HG03066 (cell line): ENCODE measurements around the gene APLP1.
"Not testable (repeated sequence)": the region's sequence is repeated elsewhere in the genome, so short reads cannot be mapped to it uniquely, and the experiment has no call there.

Experiments
- ATAC-seq: cut with Tn5 transposase; IDR thresholded peaks from one replicate; pipeline ENCODE4 v1.9.1; 2021; ENCODE audit warnings: low read depth; ENCODE audit not compliant: unreplicated experiment

Gene APLP1

DNA sequence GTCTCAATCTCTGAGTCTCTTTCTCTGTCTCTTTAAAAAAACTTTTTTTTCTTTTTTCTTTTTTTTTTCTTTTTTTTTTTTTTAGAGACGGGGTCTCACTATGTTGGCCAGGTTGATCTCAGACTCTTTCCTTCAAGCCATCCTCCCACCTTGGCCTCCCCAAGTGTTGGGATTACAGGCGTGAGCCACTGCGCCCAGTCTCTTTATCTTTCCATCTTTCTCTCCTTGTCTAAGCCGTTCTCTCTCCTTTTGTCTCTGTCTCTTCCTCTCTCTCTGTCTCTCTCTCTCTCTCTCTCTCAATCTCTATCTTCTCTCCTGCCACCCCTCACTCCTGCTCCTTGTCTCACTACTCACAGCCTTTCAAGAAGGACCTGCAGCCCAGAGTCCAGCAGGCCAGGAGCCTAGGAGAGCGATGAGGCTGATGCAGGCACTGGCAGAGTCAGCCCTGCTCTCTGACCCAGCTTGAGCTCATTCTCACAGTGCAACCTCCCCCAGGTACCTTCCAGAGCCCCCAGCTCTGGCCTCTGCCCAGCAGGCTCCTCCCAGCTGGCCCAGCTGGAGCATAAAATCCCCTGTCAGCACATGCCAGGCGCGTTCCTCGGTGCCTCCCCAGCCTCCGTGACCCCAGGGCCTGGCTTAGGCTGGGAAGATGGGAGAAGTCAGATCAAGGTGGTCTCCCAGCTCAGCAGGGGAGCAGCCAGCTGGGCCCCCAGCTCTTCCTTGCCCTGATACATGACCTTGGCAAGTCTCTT, 16.2 kb upstream of the APLP1 start, which contains the start of gene NPHS1:
TSS of gene NPHS1 (minus strand) at position 476 of the 752 bp plus-strand sequence. CDS start 667 bp downstream, outside the sequence.
- ATAC-seq, result no peak

GRCh38 chr19:35853038-35853756, 15.2 kb upstream of the APLP1 start:
- no peak for ATAC-seq

GRCh38 chr19:35856546-35857149, 11.7 kb upstream of the APLP1 start, which contains the start of gene KIRREL2:
TSS of gene KIRREL2 (plus strand) at chr19:35856911. CDS start at chr19:35857120, 209 bp downstream.
- ATAC-seq, result no peak

- ATAC-seq, result no peak
Observed at GRCh38 chr19:35858311-35858710, 10.1 kb upstream of the APLP1 start.

- no peak for ATAC-seq
Observed at GRCh38 chr19:35859414-35859813, 9.0 kb upstream of the APLP1 start.

GRCh38 chr19:35860436-35860817, 7.9 kb upstream of the APLP1 start:
- no peak for ATAC-seq

- ATAC-seq, result no peak
Observed at GRCh38 chr19:35860818-35861639, 7.3 kb upstream of the APLP1 start.

GRCh38 chr19:35861640-35862160, 6.7 kb upstream of the APLP1 start:
- no peak for ATAC-seq

- no peak for ATAC-seq
Observed at GRCh38 chr19:35862528-35862927, 5.8 kb upstream of the APLP1 start.

DNA sequence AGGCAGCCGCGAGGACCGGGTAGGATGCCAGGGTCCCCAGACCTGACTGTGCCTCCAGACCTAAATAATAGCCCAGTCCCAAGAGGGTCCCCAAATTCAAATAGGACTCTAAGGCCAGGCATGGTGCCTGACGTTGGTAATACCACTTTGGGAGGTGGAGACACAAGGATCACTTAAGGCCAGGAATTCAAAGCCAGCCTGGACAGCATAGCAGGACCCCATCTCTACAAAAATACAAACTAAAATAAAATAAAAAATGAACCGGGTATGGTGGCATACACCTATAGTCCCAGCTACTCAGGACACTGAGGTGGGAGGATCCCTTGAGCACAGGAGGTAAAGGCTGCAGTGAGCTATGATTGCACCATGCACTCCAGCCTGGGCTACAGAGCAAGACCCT, 5.4 kb upstream of the APLP1 start:
- ATAC-seq, result no peak

DNA sequence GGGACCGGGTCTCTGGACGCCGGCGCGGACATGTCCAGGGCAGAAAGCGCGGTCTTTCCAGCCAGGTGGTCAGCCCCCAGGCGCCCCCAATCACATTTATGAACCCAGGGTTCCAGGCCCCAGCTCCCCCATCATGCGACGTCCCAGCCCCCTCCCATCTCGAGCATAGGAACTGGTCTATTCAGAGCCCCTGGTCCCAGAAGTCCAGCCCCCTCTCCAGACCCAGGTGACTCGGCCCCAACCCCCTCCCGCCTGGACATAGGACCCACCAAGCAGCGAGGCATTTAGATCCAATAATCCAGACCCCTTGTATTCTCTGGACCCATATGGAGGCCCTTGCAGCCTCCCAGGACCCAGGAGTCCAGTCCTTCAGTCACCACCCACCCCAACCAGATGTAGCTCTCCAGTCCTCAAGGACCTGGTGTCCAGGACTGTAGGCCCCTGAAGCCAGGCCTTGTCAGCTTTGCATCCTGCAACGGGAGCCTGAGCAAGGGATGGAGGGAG, 501 bp downstream of the APLP1 start:
- no peak for ATAC-seq

DNA sequence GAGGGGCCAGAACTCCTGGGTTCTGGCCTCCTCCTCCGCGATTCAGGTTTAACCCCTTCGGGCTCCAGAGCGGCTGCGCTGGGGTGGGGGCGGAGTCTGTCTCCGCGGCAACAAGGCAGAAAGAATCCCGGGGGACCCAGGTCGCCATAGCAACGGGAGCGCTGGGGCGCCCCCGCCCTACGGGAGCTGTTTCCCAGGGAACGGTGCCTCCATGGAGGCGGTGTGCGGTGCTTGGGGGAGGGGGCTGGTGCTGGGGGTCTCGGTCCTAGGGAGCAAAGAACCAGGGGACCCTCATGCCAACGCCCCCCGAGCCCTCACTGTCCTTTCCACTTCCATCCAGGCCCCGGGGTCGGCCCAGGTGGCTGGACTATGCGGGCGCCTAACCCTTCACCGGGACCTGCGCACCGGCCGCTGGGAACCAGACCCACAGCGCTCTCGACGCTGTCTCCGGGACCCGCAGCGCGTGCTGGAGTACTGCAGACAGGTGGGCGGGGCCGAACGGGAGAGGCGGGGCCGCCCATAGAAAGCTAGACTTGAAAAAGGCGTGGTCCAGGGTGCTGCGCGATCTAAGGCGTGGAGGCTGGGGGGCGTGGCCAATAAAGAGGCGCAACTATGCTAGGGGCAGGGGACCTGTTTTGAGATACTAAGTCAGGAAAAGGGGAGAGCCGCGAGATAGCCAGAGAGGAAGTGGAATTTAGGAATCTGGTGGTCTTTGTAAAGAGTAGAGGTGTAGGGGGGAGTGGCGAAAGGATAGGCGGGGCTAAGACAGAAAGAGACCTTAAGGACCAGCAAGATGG, 1.2 kb downstream of the APLP1 start:
- no peak for ATAC-seq

DNA sequence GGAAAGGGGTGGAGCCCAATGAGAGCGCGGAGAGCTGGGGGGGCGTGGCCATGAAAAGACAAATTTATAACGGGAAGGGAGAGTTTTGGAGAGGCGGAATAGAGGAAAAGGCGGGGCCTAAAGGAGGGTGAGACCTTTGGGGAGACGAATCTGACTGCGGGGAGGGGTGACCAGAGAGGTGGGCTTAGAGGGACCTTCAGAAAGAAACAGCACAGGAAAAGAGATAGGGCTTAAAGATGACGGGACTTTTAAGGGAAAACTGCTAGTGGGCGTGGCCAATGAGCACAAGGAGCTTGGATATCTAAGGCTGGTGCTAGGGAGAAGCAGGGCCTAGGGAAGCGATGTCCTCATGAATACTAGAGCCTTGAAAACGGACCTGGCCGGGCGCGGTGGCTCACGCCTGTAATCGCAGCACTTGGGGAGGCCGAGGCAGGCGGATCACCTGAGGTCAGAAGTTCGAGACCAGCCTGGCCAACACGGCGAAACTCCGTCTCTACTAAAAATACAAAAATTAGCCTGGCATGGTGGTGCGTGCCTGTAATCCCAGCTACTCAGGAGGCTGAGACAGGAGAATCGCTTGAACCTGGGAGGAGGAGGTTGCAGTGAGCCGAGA, 1.9 kb downstream of the APLP1 start:
- ATAC-seq, result not testable (repeated sequence)

DNA sequence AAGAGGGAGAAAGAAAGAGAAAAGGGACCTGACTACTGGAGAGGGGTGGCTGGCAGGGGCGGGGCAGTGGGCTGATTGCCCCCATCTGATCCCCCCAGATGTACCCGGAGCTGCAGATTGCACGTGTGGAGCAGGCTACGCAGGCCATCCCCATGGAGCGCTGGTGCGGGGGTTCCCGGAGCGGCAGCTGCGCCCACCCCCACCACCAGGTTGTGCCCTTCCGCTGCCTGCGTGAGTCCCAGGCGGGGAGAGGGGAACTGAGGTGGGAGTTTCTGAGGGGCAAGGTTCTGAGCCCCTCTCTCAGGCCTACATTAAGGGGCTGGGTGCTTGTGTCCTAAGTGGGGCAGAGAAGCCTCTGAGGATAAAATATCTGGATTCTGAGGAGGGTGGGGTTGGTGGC, 2.4 kb downstream of the APLP1 start:
- ATAC-seq, result no peak

DNA sequence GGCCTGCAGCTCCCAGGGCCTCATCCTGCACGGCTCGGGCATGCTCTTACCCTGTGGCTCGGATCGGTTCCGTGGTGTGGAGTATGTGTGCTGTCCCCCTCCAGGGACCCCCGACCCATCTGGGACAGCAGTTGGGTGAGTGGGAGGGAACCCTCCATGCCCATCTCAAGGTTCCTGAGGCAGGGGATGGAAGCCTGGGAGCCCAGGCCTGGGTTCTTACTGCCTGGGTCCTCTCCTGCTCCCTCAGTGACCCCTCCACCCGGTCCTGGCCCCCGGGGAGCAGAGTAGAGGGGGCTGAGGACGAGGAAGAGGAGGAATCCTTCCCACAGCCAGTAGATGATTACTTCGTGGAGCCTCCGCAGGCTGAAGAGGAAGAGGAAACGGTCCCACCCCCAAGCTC, 3.2 kb downstream of the APLP1 start:
- no peak for ATAC-seq

DNA sequence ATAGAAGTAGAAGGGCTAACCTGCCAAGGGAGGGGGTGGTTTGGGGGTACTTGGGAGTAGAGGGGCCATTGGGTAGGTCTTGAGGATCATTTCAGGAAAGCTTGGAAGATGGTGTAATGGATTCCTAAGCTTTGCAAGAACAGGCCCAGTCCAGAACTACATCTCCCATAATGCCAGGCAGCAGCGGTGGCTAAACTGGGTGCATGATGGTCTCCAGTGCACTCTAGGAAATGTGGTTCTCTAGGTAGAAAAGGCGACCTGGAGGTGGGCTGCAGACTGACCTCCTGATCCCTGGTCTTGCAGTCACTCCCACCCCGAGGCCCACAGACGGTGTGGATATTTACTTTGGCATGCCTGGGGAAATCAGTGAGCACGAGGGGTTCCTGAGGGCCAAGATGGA, 3.8 kb downstream of the APLP1 start:
- no peak for ATAC-seq

DNA sequence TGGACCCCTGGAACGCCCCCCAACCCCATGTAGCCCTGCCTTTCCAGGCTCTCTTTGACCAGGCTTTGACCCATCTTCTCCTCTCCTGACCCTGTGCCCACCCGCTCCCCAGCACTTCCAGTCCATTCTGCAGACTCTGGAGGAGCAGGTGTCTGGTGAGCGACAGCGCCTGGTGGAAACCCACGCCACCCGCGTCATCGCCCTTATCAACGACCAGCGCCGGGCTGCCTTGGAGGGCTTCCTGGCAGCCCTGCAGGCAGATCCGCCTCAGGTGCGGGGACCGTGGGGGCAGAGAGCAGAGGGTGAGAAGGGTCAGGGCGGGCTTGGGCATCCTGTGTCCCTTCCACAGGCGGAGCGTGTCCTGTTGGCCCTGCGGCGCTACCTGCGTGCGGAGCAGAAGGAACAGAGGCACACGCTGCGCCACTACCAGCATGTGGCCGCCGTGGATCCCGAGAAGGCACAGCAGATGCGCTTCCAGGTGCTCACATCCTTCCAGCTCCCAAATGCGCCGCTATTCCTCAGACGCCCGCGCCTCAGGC, 6.1 kb downstream of the APLP1 start:
- no peak for ATAC-seq

GRCh38 chr19:35879068-35879467, 10.7 kb downstream of the APLP1 start:
- no peak for ATAC-seq
